CD4-positive, alpha-beta T cell (primary cell): ENCODE results near the gene RUNX1. TPM values are rescaled to one million over a fixed set of nuclear protein-coding genes. Genes with fewer than 3 reads are reported as not detected.

Experiments used
- ATAC-seq: fragments of 200-7000 bp; cut with Tn5 transposase; one replicate; pipeline ENCODE4 v1.10.0; 2022; ENCODE audit warnings: mild to moderate bottlenecking; ENCODE audit not compliant: poor library complexity
- CTCF ChIA-PET: fragments of 350-600 bp; sonication (Branson Sonifier 250); formaldehyde crosslinking; loops from one replicate; lab custom pipeline; 2021; ENCODE audit warnings: antibody characterized with exemption, inconsistent platforms; lab: Charles Lee
- POLR2A ChIA-PET: fragments of 350-600 bp; sonication (Branson Sonifier 250); formaldehyde crosslinking; loops from one replicate; lab custom pipeline; 2021; ENCODE audit warnings: antibody characterized with exemption, inconsistent platforms; lab: Charles Lee
- DNase-seq, 14 experiments: peaks; one replicate each; pipeline ENCODE4 v3.0.0-alpha.2; 2013 to 2020; ENCODE audit warnings: mixed read lengths in 2 of 14
- H3K27ac ChIP-seq, 2 donors: one replicate each; pipeline versions ENCODE4 v1.5.1 to v1.7.0; 2013; ENCODE audit warnings: low read length in 2 of 2, low read depth in 1 of 2, mild to moderate bottlenecking in 1 of 2
- H3K27me3 ChIP-seq, 2 experiments: 1 replicate in 1 of 2; 2 replicates in 1 of 2; pipeline versions ENCODE4 v1.6.1 to v1.7.0; 2013; ENCODE audit warnings: low read length in 2 of 2, control low read depth in 1 of 2, mild to moderate bottlenecking in 1 of 2, moderate library complexity in 1 of 2; ENCODE audit not compliant: insufficient read depth in 2 of 2, control insufficient read depth in 1 of 2
- H3K36me3 ChIP-seq: one replicate; pipeline ENCODE4 v1.6.1; 2013; ENCODE audit warnings: low read length, control low read depth; ENCODE audit not compliant: insufficient read depth
- H3K4me1 ChIP-seq: one replicate; pipeline ENCODE4 v1.6.1; 2013; ENCODE audit warnings: low read length, control low read depth; ENCODE audit not compliant: insufficient read depth
- H3K4me3 ChIP-seq: one replicate; pipeline ENCODE4 v1.5.1; 2013; ENCODE audit warnings: mild to moderate bottlenecking, low read length, moderate library complexity
- H3K9me3 ChIP-seq, 2 experiments: 1 replicate in 1 of 2; 2 replicates in 1 of 2; pipeline versions ENCODE4 v1.6.1 to v1.7.0; 2013; ENCODE audit warnings: low read length in 2 of 2, mild to moderate bottlenecking in 2 of 2, control low read depth in 1 of 2, moderate library complexity in 1 of 2; ENCODE audit not compliant: control insufficient read depth in 1 of 2, insufficient read depth in 1 of 2
- H3K27ac Mint-ChIP-seq: one replicate; pipeline ENCODE4 v1.8.0; 2020; ENCODE audit warnings: mixed read lengths
- H3K27me3 Mint-ChIP-seq: one replicate; pipeline ENCODE4 v1.8.0; 2021; ENCODE audit warnings: mixed read lengths
- H3K36me3 Mint-ChIP-seq: one replicate; pipeline ENCODE4 v1.8.0; 2021; ENCODE audit warnings: low read depth, mixed read lengths
- H3K4me1 Mint-ChIP-seq: one replicate; pipeline ENCODE4 v1.8.0; 2021; ENCODE audit warnings: low read depth, mixed read lengths
- H3K4me3 Mint-ChIP-seq: one replicate; pipeline ENCODE4 v1.8.0; 2020; ENCODE audit warnings: mild to moderate bottlenecking, mixed read lengths
- H3K9me3 Mint-ChIP-seq: one replicate; pipeline ENCODE4 v1.8.0; 2020; ENCODE audit warnings: mixed read lengths
- CTCF ChIP-seq: fragments of 200-600 bp; IDR thresholded peaks from one replicate; pipeline ENCODE4 v1.8.0; 2022; ENCODE audit warnings: antibody characterized with exemption, mild to moderate bottlenecking
- intact Hi-C, 2 experiments: fragments of 100-400 bp; cut with DNase I in 1 of 2; cut with micrococcal nuclease in 1 of 2; formaldehyde crosslinking; loops; one replicate each; pipeline versions ENCODE4 v1.15.1 to v1.9.0; 2023 to 2025; cut with DNase I, micrococcal nuclease
- total RNA-seq, 174 experiments: library from RNA in 2 of 174; stranded (reverse) in 2 of 174; gene quantifications; one replicate each; pipeline ENCODE4 v1.2.3 and lab custom pipeline; 2021 to 2026

RUNX1 gene
- total RNA-seq, 2 experiments from 2014 or later, result 71.7 to 74.3 TPM

GRCh38 chr21:34822168-34822567, 226.9 kb downstream of the RUNX1 start:
- Mint-ChIP-seq H3K4me1 (peaks cover 23% of the 10 kb centered on the region), H3K27me3 (no peaks in the 10 kb centered on the region), H3K36me3 (peaks cover 94% of the 10 kb centered on the region), H3K9me3 (no peaks in the 10 kb centered on the region), H3K4me3 (no peak overlapping the region), H3K27ac (no peak overlapping the region)
- Histone ChIP-seq H3K27me3 (no peaks in the 10 kb centered on the region), H3K9me3 (no peaks in the 10 kb centered on the region), H3K27ac (no peak overlapping the region), H3K4me3 (no peak overlapping the region), H3K4me1 (peaks cover 7% of the 10 kb centered on the region), H3K36me3 (peaks cover 91% of the 10 kb centered on the region)
- ChIA-PET CTCF (no interaction called here), POLR2A (no interaction called here)
- intact Hi-C loops, result no loop called here
- ATAC-seq (no peak), DNase-seq (no peak)
- no peak for TF ChIP-seq CTCF

GRCh38 chr21:34821717-34822116, 227.4 kb downstream of the RUNX1 start:
- no peaks in the 10 kb centered on the region for H3K9me3 Mint-ChIP-seq
- Histone ChIP-seq H3K4me3 (no peak overlapping the region), H3K27me3 (no peaks in the 10 kb centered on the region), H3K27ac (no peak overlapping the region), H3K4me1 (peaks cover 7% of the 10 kb centered on the region), H3K9me3 (no peaks in the 10 kb centered on the region), H3K36me3 (peaks cover 91% of the 10 kb centered on the region)
- H3K36me3 Mint-ChIP-seq, result peaks cover 94% of the 10 kb centered on the region
- ChIA-PET CTCF (no interaction called here), POLR2A (no interaction called here)
- H3K4me3 Mint-ChIP-seq, result no peak overlapping the region
- TF ChIP-seq CTCF, result no peak
- H3K27ac Mint-ChIP-seq, result no peak overlapping the region
- ATAC-seq (no peak), DNase-seq (no peak)
- peaks cover 20% of the 10 kb centered on the region for H3K4me1 Mint-ChIP-seq
- intact Hi-C loops, result no loop called here
- no peaks in the 10 kb centered on the region for H3K27me3 Mint-ChIP-seq

- Mint-ChIP-seq H3K36me3 (peaks cover 95% of the 10 kb centered on the region), H3K4me1 (peaks cover 32% of the 10 kb centered on the region), H3K4me3 (no peak overlapping the region), H3K9me3 (no peaks in the 10 kb centered on the region), H3K27me3 (no peaks in the 10 kb centered on the region), H3K27ac (no peak overlapping the region)
- Histone ChIP-seq H3K9me3 (no peaks in the 10 kb centered on the region), H3K36me3 (peaks cover 93% of the 10 kb centered on the region), H3K27me3 (no peaks in the 10 kb centered on the region), H3K4me1 (peaks cover 17% of the 10 kb centered on the region), H3K4me3 (no peak overlapping the region), H3K27ac (no peak overlapping the region)
- POLR2A ChIA-PET, result no interaction called here
- CTCF ChIA-PET, result no interaction called here
- DNase-seq, result no peak
- ATAC-seq, result no peak
- intact Hi-C loops, result no loop called here
- TF ChIP-seq CTCF, result no peak
Observed at GRCh38 chr21:34820051-34820450, 229.1 kb downstream of the RUNX1 start.
